Astrocyte (in vitro differentiated cells and primary cell): ENCODE measurements around the gene PDX1. TPM values are rescaled to one million over a fixed set of nuclear protein-coding genes. Genes with fewer than 3 reads are reported as not detected.

ENCODE experiments used
- DNase-seq: peaks from one replicate; pipeline ENCODE4 v3.0.0-alpha.2; 2010; ENCODE audit warnings: low read depth
- FAIRE-seq: peaks from 2 replicates; lab custom pipeline; 2011; peaks lifted over from hg19 to GRCh38; lab: Jason Lieb, UNC
- H2AFZ ChIP-seq: 2 replicates; pipeline ENCODE4 v1.6.0; 2012; ENCODE audit warnings: low read depth, low read length, inconsistent platforms
- H3K27ac ChIP-seq: 2 replicates; pipeline ENCODE4 v1.5.1; 2011; ENCODE audit warnings: low read depth, low read length, inconsistent platforms
- H3K27me3 ChIP-seq: 2 replicates; pipeline ENCODE4 v1.6.0; 2011; ENCODE audit warnings: low read length, inconsistent platforms; ENCODE audit not compliant: insufficient read depth
- H3K36me3 ChIP-seq: 2 replicates; pipeline ENCODE4 v1.5.1; 2011; ENCODE audit warnings: low read length, inconsistent platforms; ENCODE audit not compliant: insufficient read depth
- H3K4me1 ChIP-seq: 2 replicates; pipeline ENCODE4 v1.5.1; 2011; ENCODE audit warnings: low read length, inconsistent platforms; ENCODE audit not compliant: insufficient read depth
- H3K4me2 ChIP-seq: 2 replicates; pipeline ENCODE4 v1.6.0; 2012; ENCODE audit warnings: low read length, inconsistent platforms
- H3K4me3 ChIP-seq: 2 replicates; pipeline ENCODE4 v1.5.1; 2011; ENCODE audit warnings: low read depth, mild to moderate bottlenecking, low read length, inconsistent platforms; ENCODE audit not compliant: insufficient read depth
- H3K79me2 ChIP-seq: 2 replicates; pipeline ENCODE4 v1.6.0; 2012; ENCODE audit warnings: mild to moderate bottlenecking, low read length, inconsistent platforms; ENCODE audit not compliant: insufficient read depth
- H3K9ac ChIP-seq: 2 replicates; pipeline ENCODE4 v1.6.0; 2012; ENCODE audit warnings: mild to moderate bottlenecking, low read length, inconsistent platforms
- H3K9me3 ChIP-seq: 2 replicates; pipeline ENCODE4 v1.5.1; 2012; ENCODE audit warnings: low read depth, mild to moderate bottlenecking, low read length, inconsistent platforms; ENCODE audit not compliant: insufficient read depth
- H4K20me1 ChIP-seq: 2 replicates; pipeline ENCODE4 v1.6.0; 2012; ENCODE audit warnings: low read length, inconsistent platforms; ENCODE audit not compliant: insufficient read depth
- H3K27ac Mint-ChIP-seq: one replicate; pipeline ENCODE4 v1.8.0; 2021; ENCODE audit warnings: mild to moderate bottlenecking, mixed read lengths; ENCODE audit not compliant: unreplicated experiment
- H3K27me3 Mint-ChIP-seq: one replicate; pipeline ENCODE4 v1.8.0; 2021; ENCODE audit warnings: low read depth, mixed read lengths; ENCODE audit not compliant: unreplicated experiment
- H3K36me3 Mint-ChIP-seq: one replicate; pipeline ENCODE4 v1.8.0; 2021; ENCODE audit warnings: low read depth, mixed read lengths; ENCODE audit not compliant: unreplicated experiment
- H3K4me1 Mint-ChIP-seq: one replicate; pipeline ENCODE4 v1.8.0; 2021; ENCODE audit warnings: low read depth, mixed read lengths; ENCODE audit not compliant: unreplicated experiment
- H3K4me3 Mint-ChIP-seq: one replicate; pipeline ENCODE4 v1.8.0; 2021; ENCODE audit warnings: mild to moderate bottlenecking, moderate library complexity, mixed read lengths; ENCODE audit not compliant: unreplicated experiment
- H3K9me3 Mint-ChIP-seq: one replicate; pipeline ENCODE4 v1.8.0; 2021; ENCODE audit warnings: mild to moderate bottlenecking, mixed read lengths; ENCODE audit not compliant: unreplicated experiment
- CTCF ChIP-seq: IDR thresholded peaks from 2 replicates; pipeline ENCODE4 v1.5.1; 2011; ENCODE audit warnings: low read depth, mild to moderate bottlenecking, inconsistent platforms, low read length, moderate library complexity; ENCODE audit not compliant: insufficient read depth
- EZH2 ChIP-seq: IDR thresholded peaks from 2 replicates; pipeline ENCODE4 v1.6.1; 2012; ENCODE audit warnings: mild to moderate bottlenecking, low read length, inconsistent platforms; ENCODE audit not compliant: insufficient read depth
- total RNA-seq: library from RNA; stranded (reverse); gene quantifications from 2 replicates; pipeline ENCODE4 v1.2.1, GENCODE V29; 2021

The PDX1 gene
- total RNA-seq, 1 donor from 2014 or later = not detected

DNA sequence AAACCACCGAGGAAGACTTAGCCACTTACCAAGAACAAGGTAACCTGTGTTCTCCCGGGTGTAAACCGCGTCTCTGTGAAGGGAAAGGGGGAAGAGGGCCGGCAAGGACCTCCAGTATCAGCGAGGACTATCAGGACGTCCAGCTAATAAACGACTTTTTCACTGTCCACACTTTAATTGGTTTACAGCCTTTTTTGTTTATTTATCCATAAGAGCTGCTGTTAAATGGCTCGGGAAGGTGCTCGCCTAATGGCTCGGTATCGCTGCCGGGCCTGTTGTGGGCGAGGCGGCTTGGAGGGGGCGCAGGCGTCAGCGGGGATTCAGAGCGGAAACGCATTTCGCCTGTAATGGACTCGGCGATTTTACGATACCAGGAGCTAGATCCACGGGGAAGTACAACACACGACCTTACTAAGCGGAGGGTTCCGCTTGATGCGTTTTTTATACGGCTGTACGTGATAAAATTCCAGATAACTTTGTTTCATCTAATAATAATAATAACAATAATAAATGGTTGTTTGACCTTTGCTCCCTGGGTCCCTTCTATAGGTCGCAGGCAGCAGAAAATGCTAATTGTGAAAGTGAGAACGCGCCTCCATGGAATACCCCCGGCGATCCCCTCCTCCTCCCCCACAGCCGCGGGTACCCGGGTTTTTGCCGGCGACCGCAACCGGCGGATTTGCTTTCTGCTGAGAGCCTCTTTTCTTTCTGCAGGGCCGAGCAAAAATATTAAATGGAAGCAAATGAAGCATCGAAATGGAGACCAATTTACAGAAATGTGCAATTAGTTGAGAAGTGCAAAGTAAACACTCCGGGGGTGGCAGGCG lies 2.5 kb upstream of the PDX1 start:
- H3K9me3 Mint-ChIP-seq = peaks cover 8% of the 10 kb centered on the region
- H3K4me2 ChIP-seq = no peak overlapping the region
- no peak for TF ChIP-seq EZH2
- no peak for TF ChIP-seq CTCF
- H3K36me3 Mint-ChIP-seq = no peaks in the 10 kb centered on the region
- H3K4me1 ChIP-seq = peaks cover 4% of the 10 kb centered on the region
- no peaks in the 10 kb centered on the region for H3K36me3 ChIP-seq
- no peaks in the 10 kb centered on the region for H3K4me1 Mint-ChIP-seq
- no peak overlapping the region for H3K27ac ChIP-seq
- no peak overlapping the region for H3K4me3 ChIP-seq
- no peak overlapping the region for H3K4me3 Mint-ChIP-seq
- peaks cover 3% of the 10 kb centered on the region for H3K9me3 ChIP-seq
- H3K27me3 Mint-ChIP-seq = peaks cover 73% of the 10 kb centered on the region
- DNase-seq = no peak
- H3K27me3 ChIP-seq = peaks cover 72% of the 10 kb centered on the region
- H3K27ac Mint-ChIP-seq = peak overlapping the region; percentile 88
- FAIRE-seq = no peak
- no peak overlapping the region for H3K9ac ChIP-seq
- H2AFZ ChIP-seq = no peak overlapping the region
- H3K79me2 ChIP-seq = no peaks in the 10 kb centered on the region
- no peaks in the 10 kb centered on the region for H4K20me1 ChIP-seq

DNA sequence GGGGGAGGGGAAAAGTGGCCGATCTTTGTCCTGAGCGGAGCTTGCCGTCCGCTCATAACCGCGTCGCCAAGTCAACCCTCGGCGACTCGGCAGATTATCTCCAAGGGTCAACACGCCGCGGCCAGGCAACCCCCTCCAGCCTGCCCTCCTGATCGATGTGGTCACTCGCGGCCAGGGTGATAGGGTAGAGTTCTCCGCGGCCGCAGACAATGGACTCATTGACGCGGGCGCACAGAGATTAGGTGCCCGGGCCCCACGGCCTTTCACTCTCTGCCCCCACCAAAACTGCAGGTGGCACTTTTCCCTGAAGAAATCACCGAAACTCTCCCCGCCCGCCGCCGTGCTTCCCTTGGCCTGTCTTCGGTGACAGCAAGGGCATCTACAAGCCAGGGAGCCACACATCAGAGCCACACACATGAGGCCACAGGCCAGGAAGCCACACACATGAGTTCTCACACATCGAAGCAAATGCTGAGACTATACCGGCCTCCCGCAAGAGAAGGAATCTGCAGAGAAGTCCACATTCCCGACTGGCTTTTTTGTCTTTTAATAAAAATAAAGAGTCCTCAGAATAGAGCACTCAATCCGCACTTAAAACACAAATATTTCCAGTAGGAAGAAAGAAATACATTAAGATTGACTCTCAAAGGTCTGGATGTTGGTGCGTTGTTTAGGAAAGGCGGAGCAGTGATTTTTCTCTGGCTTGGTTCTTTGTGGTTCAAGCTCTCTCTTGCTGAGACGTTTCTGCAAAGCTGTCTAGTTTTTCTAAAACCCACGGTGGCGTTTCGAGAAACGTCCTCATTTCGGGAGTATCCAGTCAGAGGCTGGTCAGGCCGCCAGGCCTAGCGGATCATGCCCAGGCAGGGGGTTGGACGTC lies 1.5 kb upstream of the PDX1 start:
- Histone ChIP-seq H3K36me3 (no peaks in the 10 kb centered on the region), H3K4me3 (no peak overlapping the region), H2AFZ (no peak overlapping the region), H3K79me2 (no peaks in the 10 kb centered on the region), H3K27me3 (peaks cover 80% of the 10 kb centered on the region), H3K4me2 (no peak overlapping the region), H3K27ac (no peak overlapping the region), H3K4me1 (peaks cover 4% of the 10 kb centered on the region), H3K9ac (no peak overlapping the region), H3K9me3 (peaks cover 3% of the 10 kb centered on the region), H4K20me1 (no peaks in the 10 kb centered on the region)
- Mint-ChIP-seq H3K4me1 (no peaks in the 10 kb centered on the region), H3K4me3 (no peak overlapping the region), H3K27me3 (peaks cover 79% of the 10 kb centered on the region), H3K36me3 (no peaks in the 10 kb centered on the region), H3K9me3 (peaks cover 8% of the 10 kb centered on the region), H3K27ac (peak overlapping the region; percentile 53)
- no peak for TF ChIP-seq CTCF
- peak; percentile 81 for TF ChIP-seq EZH2
- FAIRE-seq (no peak), DNase-seq (no peak)
